Stimulated activated CD8-positive, alpha-beta memory T cell treated with anti-CD3 and anti-CD28 coated beads, Interleukin-15, amount 100 ng/mL, for 24 hours (primary cell): ENCODE data around the gene PPA1.
"Not testable (repeated sequence)": the region's sequence is repeated elsewhere in the genome, so short reads cannot be mapped to it uniquely, and the experiment has no call there.

ENCODE experiments used
- DNase-seq: peaks from one replicate; pipeline ENCODE4 v3.0.0-alpha.2; 2020; ENCODE audit warnings: low read depth

PPA1 gene

DNA sequence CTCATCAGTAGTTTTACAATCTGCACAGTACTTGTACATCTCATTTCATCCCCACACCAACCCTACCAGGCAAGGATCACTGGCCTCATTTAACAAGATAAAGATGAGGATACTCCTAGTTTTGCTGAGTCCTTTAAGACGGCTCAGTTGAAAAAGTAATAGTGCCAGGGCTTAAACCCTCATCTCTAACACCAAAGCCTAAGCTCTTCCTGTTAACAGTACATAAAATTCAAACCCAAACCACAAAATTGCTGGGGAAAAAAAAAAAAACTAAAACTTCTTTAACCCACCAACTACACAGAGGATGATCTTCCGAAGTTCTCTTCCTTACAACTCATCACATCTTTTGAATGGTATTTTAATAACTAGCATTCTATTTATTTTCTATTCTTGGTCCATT, 64.2 kb downstream of the PPA1 start:
- DNase-seq = no peak

DNA sequence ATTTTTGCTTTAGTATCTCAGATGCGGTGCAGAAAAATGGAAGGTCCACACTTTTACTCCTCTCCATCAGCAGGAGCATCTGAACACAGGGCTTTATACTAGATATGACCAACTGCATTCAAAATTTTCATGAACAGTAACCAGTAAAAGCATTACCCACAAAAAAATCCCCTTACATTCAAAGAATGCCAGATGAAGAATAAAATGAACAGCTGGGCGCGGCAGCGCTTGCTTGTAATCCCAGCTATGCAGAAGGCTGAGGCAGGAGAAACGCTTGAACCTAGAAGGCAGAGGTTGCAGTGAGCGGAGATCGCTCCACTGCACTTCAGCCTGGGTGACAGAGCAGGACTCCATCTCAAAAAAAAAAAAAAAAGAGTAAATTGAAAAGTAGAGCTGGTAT, 66.0 kb downstream of the PPA1 start:
- no peak for DNase-seq

DNA sequence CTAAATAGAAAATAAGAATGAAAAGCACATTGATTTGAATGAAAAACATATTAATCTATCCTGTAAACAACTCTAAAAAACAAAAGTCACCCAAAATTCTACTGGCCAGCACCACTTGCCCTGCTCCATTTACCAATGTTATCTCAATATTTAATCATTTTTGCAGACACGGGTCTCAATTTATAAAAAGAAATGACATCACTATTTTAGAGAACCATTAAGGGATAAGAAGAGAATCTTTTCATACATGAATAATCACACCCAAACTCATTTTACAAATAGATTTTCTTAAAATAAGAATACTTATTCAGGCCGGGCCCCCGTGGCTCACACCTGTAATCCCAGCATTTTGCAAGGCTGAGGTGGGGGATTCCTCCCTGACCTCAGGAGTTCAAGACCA, 66.8 kb downstream of the PPA1 start:
- DNase-seq = no peak

DNA sequence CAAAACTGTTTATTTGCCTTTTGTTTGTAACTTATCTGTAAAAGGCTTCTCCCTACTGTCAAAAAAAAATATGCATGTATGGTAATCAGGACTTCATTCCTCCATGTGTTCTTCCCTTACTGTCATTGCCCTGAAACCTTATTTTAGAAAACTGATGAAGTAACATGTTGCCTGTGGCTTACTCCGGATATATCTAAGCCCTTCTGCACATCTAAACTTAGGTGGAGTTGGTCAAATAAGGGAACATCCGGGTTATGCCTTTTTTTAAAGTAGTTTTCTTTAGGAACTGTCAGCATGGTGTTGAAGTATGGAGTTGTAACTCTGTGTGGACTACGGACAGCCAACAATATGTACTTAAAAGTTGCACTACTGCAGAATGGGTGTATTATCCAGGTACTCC, 69.1 kb downstream of the PPA1 start:
- DNase-seq = no peak

DNA sequence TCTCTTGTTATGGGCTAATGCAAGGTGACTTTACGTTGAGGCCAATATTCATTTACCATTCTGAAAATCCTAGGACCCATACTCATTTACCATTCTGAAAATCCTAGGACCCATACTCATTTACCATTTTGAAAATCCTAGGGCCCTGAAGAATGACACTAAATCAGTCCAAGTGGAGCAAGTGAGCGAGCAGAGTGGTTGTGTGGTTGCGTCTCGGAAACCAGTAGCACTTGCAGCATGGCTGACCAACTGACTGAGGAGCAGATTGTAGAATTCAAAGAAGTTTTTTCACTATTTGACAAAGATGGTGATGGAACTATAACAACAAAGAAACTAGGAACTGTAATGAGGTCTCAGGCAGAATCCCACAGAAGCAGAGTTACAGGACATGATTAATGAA, 69.8 kb downstream of the PPA1 start:
- DNase-seq = no peak

DNA sequence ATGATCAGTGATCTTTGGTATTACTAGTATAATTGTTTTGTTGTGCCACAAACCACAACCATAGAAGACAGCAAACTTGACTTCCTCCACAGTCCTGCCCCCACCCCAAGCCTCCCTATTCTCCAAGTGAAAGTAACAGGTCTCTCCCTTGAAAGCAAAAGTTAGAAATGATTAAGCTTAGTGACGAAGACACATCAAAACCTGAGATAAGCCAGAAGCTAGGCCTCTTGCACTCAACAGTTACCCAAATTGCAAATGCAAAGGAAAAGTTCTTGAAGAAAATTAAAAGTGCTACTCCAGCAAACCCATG, 70.4 kb downstream of the PPA1 start:
- no peak for DNase-seq

DNA sequence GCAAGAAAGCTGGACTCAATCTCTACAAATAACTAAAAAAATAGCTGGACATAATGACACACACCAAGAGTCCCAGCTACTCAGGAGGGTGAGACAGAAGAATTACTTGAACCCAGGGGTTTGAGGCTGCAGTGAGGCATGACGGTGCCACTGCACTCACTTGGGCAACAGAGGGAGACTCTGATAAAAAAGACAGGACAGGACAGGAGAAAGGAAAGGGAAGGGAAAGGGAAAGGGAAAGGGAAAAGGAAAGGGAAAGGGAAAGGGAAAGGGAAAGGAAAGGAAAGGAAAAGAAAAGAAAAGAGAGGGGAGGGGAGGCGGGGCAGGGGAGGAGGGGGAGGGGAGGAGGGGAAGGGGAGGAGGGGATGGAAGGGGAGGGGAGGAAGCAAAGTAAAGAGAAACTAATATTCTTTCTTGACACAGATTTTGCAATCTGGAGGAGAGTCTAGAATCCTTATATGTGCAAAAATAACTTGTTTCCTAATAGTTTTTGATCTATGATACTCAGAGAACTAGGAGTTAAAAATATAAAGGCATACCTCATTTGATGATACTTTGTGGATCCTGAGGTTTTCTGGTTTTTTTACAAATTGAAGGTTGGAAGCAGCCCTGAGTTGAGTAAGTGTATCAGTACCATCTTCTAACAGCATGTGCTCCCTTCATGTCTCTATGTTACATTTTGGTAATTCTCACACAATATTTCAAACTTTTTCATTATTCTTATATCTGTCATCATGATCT, 70.9 kb downstream of the PPA1 start:
- no peak for DNase-seq

DNA sequence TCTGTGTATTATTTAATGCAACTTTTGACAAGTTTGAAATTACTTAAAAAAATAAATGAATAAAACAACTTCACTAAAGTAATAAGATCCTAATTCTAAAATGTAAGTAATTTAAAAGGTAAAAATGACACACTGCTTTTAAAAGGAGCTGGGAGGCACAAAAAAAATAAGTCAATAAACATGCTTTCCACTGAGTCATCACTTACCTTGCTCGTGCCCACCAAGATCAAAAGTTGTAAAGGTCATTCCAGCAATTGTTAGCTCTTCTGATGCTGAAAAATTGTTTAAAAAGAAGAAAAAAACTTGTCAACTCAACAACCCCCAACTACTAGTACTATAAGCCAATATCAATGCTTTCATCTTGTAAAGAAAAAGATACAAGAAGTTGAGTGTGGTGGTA, 72.4 kb downstream of the PPA1 start:
- no peak for DNase-seq

DNA sequence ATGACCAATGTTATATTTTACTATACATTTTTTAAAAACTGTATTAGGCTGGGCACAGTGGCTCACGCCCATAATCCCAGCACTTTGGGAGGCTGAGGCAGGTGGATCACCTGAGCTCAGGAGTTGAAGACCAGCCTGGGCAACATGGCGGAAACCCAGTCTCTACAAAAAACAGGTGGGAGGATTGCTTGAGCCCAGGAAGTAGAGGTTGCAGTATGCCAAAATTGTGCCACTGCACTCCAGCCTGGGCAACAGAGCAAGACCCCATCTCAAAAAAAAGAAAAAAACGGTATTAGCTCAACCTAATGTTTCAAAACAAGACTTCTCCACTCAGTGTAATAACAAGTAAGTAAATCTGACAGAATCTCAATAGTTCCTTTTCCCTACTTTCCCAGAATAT, 73.9 kb downstream of the PPA1 start:
- DNase-seq = not testable (repeated sequence)

DNA sequence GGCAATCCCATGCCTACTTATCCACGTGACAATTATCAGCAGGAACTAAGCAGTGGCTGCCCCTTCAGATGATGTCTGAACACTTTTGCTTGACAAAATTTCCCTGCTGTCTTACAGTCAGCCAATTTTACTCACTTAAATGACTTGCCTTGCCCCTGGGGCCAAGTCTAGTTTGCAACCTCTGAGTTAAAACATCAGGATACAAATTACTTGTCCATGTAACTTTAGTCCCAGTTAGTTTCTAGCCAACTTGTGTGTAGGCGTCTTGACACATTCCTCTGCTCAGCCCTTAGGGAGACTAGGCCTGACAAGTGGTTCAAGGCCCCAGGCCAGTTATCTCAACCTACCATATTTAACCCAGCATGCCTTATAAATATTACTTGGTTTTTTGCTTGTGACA, 75.1 kb downstream of the PPA1 start:
- no peak for DNase-seq

DNA sequence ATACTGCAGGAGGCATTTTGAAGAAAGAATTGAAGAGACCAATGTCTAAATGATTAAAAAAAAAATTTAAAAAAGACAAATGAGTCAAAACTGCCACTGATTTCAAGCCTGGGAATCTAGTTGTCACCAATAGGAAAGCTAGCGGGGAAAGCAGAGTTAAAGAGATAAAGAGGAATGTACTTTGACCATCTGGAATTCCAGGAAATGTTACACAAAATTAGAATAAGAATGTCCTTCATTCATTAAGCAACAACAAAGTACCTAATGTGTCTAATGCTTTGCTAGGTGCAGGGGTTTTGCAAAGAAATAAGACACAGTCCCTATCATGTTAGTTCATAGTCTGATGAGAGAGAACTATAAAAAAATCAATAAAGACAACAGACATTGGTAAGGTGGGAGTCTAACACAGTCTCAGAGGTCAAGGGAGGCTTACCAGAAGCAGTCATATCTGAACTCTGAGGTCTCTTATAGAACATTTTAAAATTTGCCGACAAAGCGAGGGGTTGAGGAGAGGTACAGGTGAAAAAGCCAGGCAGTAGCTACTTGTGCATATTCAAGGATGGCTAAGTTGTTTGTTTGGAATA, 77.9 kb downstream of the PPA1 start:
- no peak for DNase-seq
